GM12891 (cell line): Measurements from ENCODE around the gene ATP8A2.

Experiments
- POLR2A ChIP-seq: IDR thresholded peaks from 2 replicates; pipeline ENCODE4 v1.6.1; 2011; ENCODE audit warnings: low read depth, low read length, control low read depth
- POLR2AphosphoS5 ChIP-seq: IDR thresholded peaks from 2 replicates; pipeline ENCODE4 v1.6.1; 2011; ENCODE audit warnings: low read depth, low read length, control low read depth
- TAF1 ChIP-seq: IDR thresholded peaks from 2 replicates; pipeline ENCODE4 v1.6.1; 2011; ENCODE audit warnings: low read depth, low read length, control low read depth

DNA sequence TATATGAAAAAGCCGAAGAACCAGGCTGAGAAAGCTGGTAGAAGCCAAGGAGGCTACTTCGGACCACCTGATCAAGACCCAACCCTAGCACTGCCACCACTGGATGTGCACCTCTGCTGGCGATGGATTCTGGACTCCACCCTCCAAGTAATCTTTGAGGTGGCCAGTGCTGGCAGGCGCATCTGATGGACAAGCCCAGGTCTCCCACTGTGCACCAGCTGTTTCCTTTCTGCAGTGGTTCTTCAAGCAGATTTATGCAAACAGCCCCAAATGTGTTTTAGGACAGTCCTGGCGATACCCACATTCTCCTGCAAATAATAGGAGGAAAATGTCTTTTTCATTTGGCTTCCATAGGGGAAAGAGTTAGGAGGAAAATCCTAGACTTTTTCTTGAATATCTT lies 507.7 kb downstream of the ATP8A2 start:
- TF ChIP-seq POLR2A (no peak), TAF1 (no peak), POLR2AphosphoS5 (no peak)
